Measurements from ENCODE around the gene STX18. TPM values are rescaled to one million over a fixed set of nuclear protein-coding genes. Genes with fewer than 3 reads are reported as not detected.
A peak's percentile ranks its signal among the peaks of the same experiment; 100 is the strongest.

STX18 gene
- total and polyA plus RNA-seq, 11 donors: 10.1 to 26.1 (median 18.0) TPM

- no peak for ATAC-seq
- Histone ChIP-seq H3K4me3 (no peak overlapping the region), H3K9me3 (no peaks in the 10 kb centered on the region), H3K4me1 (no peaks in the 10 kb centered on the region), H3K27me3 (no peaks in the 10 kb centered on the region), H3K36me3 (peaks cover 0 to 41% (median 12%) of the 10 kb centered on the region in 9 donors), H3K27ac (no peak overlapping the region)
- intact Hi-C loops (cut with DNase I): loop anchor here in 1 of 10 donors (10.0 kb wide), 1 partner anchor 315 kb away; no protein-coding TSS in a partner anchor
- DNase-seq: no peak
- 96 to 100% (median 98%) methylated on average over 1 of the region's 1 CpG for WGBS, 4 donors
- TF ChIP-seq POLR2A (IDR thresholded peaks at IDR 0.05) (no peak), CTCF (IDR thresholded peaks at IDR 0.05) (no peak)
These were observed 7.7 kb upstream of the STX18 start for GRCh38 chr4:4549534-4549933.

GRCh38 chr4:4542774-4543485 is 1.1 kb upstream of the STX18 start:
- H3K9me3 ChIP-seq: no peaks in the 10 kb centered on the region
- no peak for DNase-seq
- H3K27ac ChIP-seq: peak overlapping the region in 3 of 12 donors; percentile 80 to 87 (median 80)
- WGBS, 4 donors: 20 to 30% (median 26%) methylated on average over 12 of the region's 12 CpGs
- H3K4me1 ChIP-seq: peaks cover 0 to 36% (median 25%) of the 10 kb centered on the region in 12 donors
- peak overlapping the region; percentile 84 to 99 (median 93) for H3K4me3 ChIP-seq
- H3K36me3 ChIP-seq: peaks cover 0 to 22% (median 9%) of the 10 kb centered on the region in 9 donors
- H3K27me3 ChIP-seq: no peaks in the 10 kb centered on the region
- TF ChIP-seq POLR2A (IDR thresholded peaks at IDR 0.05) (no peak), CTCF (IDR thresholded peaks at IDR 0.05) (no peak)
- ATAC-seq: no peak
- intact Hi-C loops (cut with DNase I): loop anchor here in 1 of 10 donors (2.0 to 10.0 kb wide), 2 partner anchors 32 to 322 kb away; no protein-coding TSS in a partner anchor

- peak in 3 of 4 donors; percentile 6 to 64 (median 52) for ATAC-seq
- Histone ChIP-seq H3K4me1 (peaks cover 0 to 42% (median 25%) of the 10 kb centered on the region in 12 donors), H3K27me3 (no peaks in the 10 kb centered on the region), H3K27ac (peak overlapping the region in 11 of 12 donors; percentile 71 to 92 (median 80)), H3K36me3 (peaks cover 0 to 8% (median 5%) of the 10 kb centered on the region in 9 donors), H3K9me3 (no peaks in the 10 kb centered on the region), H3K4me3 (peak overlapping the region; percentile 84 to 99 (median 93))
- peak in 3 of 5 donors; percentile 16 to 33 (median 19) for DNase-seq
- intact Hi-C loops (cut with DNase I): loop anchor here in 1 of 10 donors (10.0 kb wide), 1 partner anchor 324 kb away; no protein-coding TSS in a partner anchor
- TF ChIP-seq POLR2A (IDR thresholded peaks at IDR 0.05): no peak
- TF ChIP-seq CTCF (IDR thresholded peaks at IDR 0.05): no peak
- 5 to 8% (median 6%) methylated on average over 10 of the region's 10 CpGs for WGBS, 4 donors
These were observed 712 bp downstream of the STX18 start for GRCh38 chr4:4541040-4541631.

- TF ChIP-seq POLR2A (IDR thresholded peaks at IDR 0.05): no peak
- TF ChIP-seq CTCF (IDR thresholded peaks at IDR 0.05): no peak
- Histone ChIP-seq H3K36me3 (no peaks in the 10 kb centered on the region), H3K9me3 (no peaks in the 10 kb centered on the region), H3K4me3 (peak overlapping the region in 1 of 12 donors; percentile 7), H3K4me1 (peaks cover 0 to 42% (median 25%) of the 10 kb centered on the region in 12 donors), H3K27ac (no peak overlapping the region), H3K27me3 (no peaks in the 10 kb centered on the region)
- 69 to 82% (median 74%) methylated on average over 2 of the region's 2 CpGs for WGBS, 4 donors
- no peak for ATAC-seq
- intact Hi-C loops (cut with DNase I): no loop called here
- no peak for DNase-seq
These were observed 2.4 kb downstream of the STX18 start for GRCh38 chr4:4539481-4539880.
